GM23248 (cell line): Measurements from ENCODE around the gene EIF4G2. TPM values are rescaled to one million over a fixed set of nuclear protein-coding genes. Genes with fewer than 3 reads are reported as not detected.
A peak's percentile ranks its signal among the peaks of the same experiment; 100 is the strongest.

Experiments
- DNase-seq: peaks from one replicate; pipeline ENCODE4 v3.0.0-alpha.2; 2015
- H2AFZ ChIP-seq: fragments of 200-600 bp; sonication (generic); 2 replicates; pipeline ENCODE4 v1.6.1; 2016; ENCODE audit warnings: antibody characterized with exemption
- H3F3A ChIP-seq: fragments of 200-600 bp; sonication (generic); 2 replicates; pipeline ENCODE4 v1.6.1; 2016; ENCODE audit warnings: mild to moderate bottlenecking, antibody characterized with exemption, mixed run types; ENCODE audit not compliant: insufficient read depth
- H3K27ac ChIP-seq: fragments of 200-600 bp; sonication (generic); 2 replicates; pipeline ENCODE4 v1.5.1; 2016; ENCODE audit warnings: mild to moderate bottlenecking
- H3K27me3 ChIP-seq: fragments of 200-600 bp; sonication (generic); replicated peaks from 2 replicates; pipeline ENCODE4 v1.6.1; 2016; ENCODE audit warnings: mild to moderate bottlenecking; ENCODE audit not compliant: insufficient read depth
- H3K36me3 ChIP-seq: fragments of 200-600 bp; sonication (generic); 2 replicates; pipeline ENCODE4 v1.6.1; 2016; ENCODE audit warnings: low read depth, mild to moderate bottlenecking
- H3K4me1 ChIP-seq: fragments of 200-600 bp; sonication (generic); 2 replicates; pipeline ENCODE4 v1.6.1; 2016; ENCODE audit warnings: mild to moderate bottlenecking; ENCODE audit not compliant: insufficient read depth
- H3K4me2 ChIP-seq: fragments of 200-600 bp; sonication (generic); one replicate; pipeline ENCODE4 v1.6.1; 2016; ENCODE audit warnings: mild to moderate bottlenecking; ENCODE audit not compliant: unreplicated experiment
- H3K4me3 ChIP-seq: fragments of 200-600 bp; sonication (generic); 2 replicates; pipeline ENCODE4 v1.5.1; 2016; ENCODE audit warnings: mild to moderate bottlenecking
- H3K79me2 ChIP-seq: fragments of 200-600 bp; sonication (generic); 2 replicates; pipeline ENCODE4 v1.6.1; 2016; ENCODE audit warnings: mild to moderate bottlenecking; ENCODE audit not compliant: insufficient read depth
- H3K9ac ChIP-seq: fragments of 200-600 bp; sonication (generic); 2 replicates; pipeline ENCODE4 v1.6.1; 2016; ENCODE audit warnings: mild to moderate bottlenecking
- H3K9me2 ChIP-seq: fragments of 200-600 bp; sonication (generic); 2 replicates; pipeline ENCODE4 v1.6.1; 2016; ENCODE audit warnings: mixed run types, mild to moderate bottlenecking, moderate library complexity; ENCODE audit not compliant: insufficient read depth
- H3K9me3 ChIP-seq: fragments of 200-600 bp; sonication (generic); one replicate; pipeline ENCODE4 v1.6.1; 2017; ENCODE audit warnings: low read depth
- H4K20me1 ChIP-seq: fragments of 200-600 bp; sonication (generic); 2 replicates; pipeline ENCODE4 v1.6.0; 2016; ENCODE audit not compliant: insufficient read depth
- EZH2 ChIP-seq: fragments of 200-600 bp; sonication (generic); IDR thresholded peaks from 2 replicates; pipeline ENCODE4 v1.6.1; 2018; ENCODE audit warnings: antibody characterized with exemption, mild to moderate bottlenecking; ENCODE audit not compliant: insufficient read depth, poor library complexity, severe bottlenecking
- EZH2phosphoT487 ChIP-seq: fragments of 200-600 bp; sonication (generic); IDR thresholded peaks from 2 replicates; pipeline ENCODE4 v1.6.1; 2018; ENCODE audit warnings: antibody characterized with exemption, moderate library complexity, mild to moderate bottlenecking, low read depth; ENCODE audit not compliant: insufficient read depth
- WGBS, 2 experiments: methylation state at CpG; one replicate each; pipeline ENCODE4 v1.1.6; 2015 to 2017; ENCODE audit warnings: low lambda C conversion rate in 2 of 2, low coverage in 1 of 2; ENCODE audit errors: missing lambda C conversion rate in 2 of 2; 5-methylcytosine and 5-hydroxymethylcytosine counted together
- in situ Hi-C: fragments of 300-500 bp; cut with MboI; formaldehyde crosslinking; loops from 2 replicates; pipeline ENCODE4 v1.15.0; 2020
- polyA plus RNA-seq: library from polyadenylated mRNA; unstranded; fragments of >200 nt; fragmentation: Nextera tagmentation; extraction: Ambion mirVana; gene quantifications from 2 replicates; pipeline ENCODE4 v1.2.1, GENCODE V29; 2016
- small RNA-seq: library from RNA; depleted of rRNA; stranded (forward); fragments of <200 nt; gene quantifications from one replicate; pipeline ENCODE3, GENCODE V24; 2014; ENCODE audit warnings: low read depth, low replicate concordance
- total RNA-seq: library from RNA; depleted of rRNA; stranded (reverse); fragments of >200 nt; shearing (Covaris generic); gene quantifications from 2 replicates; pipeline ENCODE4 v1.2.3, GENCODE V29; 2014; rRNA removed

The EIF4G2 gene
- total and polyA plus RNA-seq, 2 experiments from 2014 or later = 673 to 882 TPM

DNA sequence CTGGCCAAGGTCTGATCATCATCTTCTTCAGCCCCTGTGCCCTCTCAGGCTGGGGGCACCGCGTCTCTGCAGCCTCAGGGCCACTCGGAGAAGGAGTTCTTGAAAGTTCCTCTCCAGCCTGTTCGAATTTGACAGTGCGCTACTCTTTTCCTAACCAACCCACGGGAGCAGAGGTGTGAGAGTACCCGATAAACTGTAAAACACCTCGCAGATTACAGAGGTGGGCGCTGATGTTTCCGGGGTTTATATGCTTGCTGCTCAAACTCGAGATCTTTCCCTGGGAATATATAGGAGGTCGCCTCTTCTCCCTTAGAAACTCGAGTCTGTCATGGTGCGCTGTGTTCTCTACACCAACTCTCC, 57.2 kb downstream of the EIF4G2 start:
- Histone ChIP-seq H4K20me1 (no peaks in the 10 kb centered on the region), H3K79me2 (peaks cover 49% of the 10 kb centered on the region), H2AFZ (peak overlapping the region; percentile 79), H3K4me2 (peak overlapping the region; percentile 89), H3F3A (peaks cover 4% of the 10 kb centered on the region; the same call in 1 of the 2 replicates), H3K9me3 (no peaks in the 10 kb centered on the region), H3K36me3 (peaks cover 25% of the 10 kb centered on the region), H3K9me2 (no peaks in the 10 kb centered on the region), H3K27me3 (no peaks in the 10 kb centered on the region), H3K27ac (peak overlapping the region; percentile 90), H3K4me1 (peaks cover 12% of the 10 kb centered on the region), H3K9ac (peak overlapping the region; percentile 85), H3K4me3 (peak overlapping the region; percentile 86)
- peak; percentile 32 for DNase-seq
- no peak for TF ChIP-seq EZH2
- TF ChIP-seq EZH2phosphoT487 = no peak
- WGBS, 2 experiments = 2% methylated on average over 14 of the region's 14 CpGs
- in situ Hi-C loops = no loop called here

DNA sequence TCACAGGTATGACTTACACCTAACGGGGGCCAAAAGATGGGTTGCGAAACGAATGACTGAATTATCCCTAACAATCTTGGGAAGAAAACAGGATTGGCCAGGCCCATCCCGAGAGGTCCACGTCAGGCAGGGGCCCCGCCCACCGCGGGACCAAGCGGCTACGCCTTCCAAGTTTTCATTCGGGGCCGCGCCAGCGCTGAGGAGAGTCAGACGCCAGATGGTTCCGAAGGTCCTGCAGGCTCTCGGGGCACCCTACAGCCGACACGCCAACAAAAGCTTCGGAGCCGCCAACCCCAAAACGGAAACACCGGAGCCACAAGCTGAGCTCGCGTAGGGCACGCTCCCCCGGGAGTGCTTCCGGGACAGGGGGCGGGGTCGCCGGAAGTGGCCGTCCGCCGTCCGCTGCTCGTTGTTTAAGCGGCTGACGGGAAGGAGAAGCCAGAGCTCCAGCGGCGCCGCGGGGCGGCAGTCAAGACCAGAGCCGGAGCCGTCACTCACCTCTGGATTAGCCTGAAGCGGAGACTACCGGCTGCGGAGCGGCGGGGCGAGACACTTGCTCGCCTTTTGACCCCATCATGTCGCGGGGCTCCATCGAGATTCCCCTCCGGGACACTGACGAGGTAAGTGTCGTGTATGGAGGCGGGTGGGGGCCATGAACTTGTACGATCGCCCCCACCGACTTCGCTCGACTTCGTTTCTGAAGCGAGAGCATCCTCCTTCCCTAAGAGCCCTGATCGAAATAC, 57.7 kb downstream of the EIF4G2 start, which contains the start of gene CTR9:
CTR9 (plus strand) TSS at position 409 of the 743 bp plus-strand sequence; CDS start at position 576, 167 bp downstream.
- Histone ChIP-seq H3K9me3 (no peaks in the 10 kb centered on the region), H3F3A (peaks cover 4% of the 10 kb centered on the region; the same call in 1 of the 2 replicates), H2AFZ (peak within 1 kb of the TSS; percentile 79), H3K79me2 (peaks cover 45% of the 10 kb centered on the region), H4K20me1 (no peaks in the 10 kb centered on the region), H3K9ac (peak within 1 kb of the TSS; percentile 85), H3K36me3 (peaks cover 20% of the 10 kb centered on the region), H3K9me2 (no peaks in the 10 kb centered on the region), H3K27ac (peak within 1 kb of the TSS; percentile 90), H3K4me3 (peak within 1 kb of the TSS; percentile 86), H3K4me1 (peaks cover 12% of the 10 kb centered on the region), H3K27me3 (no peaks in the 10 kb centered on the region), H3K4me2 (peak within 1 kb of the TSS; percentile 89)
- in situ Hi-C loops = no loop called here
- no peak for TF ChIP-seq EZH2phosphoT487
- TF ChIP-seq EZH2 = no peak
- DNase-seq = peak; percentile 97
- 1 to 2% methylated on average over 66 to 67 of the region's 67 CpGs for WGBS, 2 experiments

DNA sequence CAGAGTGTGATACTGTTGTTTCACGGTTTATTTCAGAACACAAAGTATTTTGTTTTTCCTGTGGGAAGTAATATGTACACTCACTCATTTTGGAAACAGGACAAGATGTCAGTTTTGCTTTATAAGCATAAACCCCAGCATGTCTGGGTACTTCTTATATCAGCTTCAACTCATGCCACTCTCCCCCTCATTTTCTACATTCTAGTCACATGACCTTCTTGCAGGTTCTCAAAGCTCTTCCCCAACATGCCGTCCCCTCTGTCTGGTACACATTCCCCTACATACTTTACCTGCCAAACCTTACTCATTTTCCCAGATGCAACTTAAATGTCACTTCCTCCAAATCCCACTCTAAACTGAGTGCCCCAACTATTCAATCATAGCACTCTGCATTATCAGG, 59.2 kb downstream of the EIF4G2 start:
- no peaks in the 10 kb centered on the region for H4K20me1 ChIP-seq
- no peak for TF ChIP-seq EZH2phosphoT487
- TF ChIP-seq EZH2 = no peak
- peaks cover 4% of the 10 kb centered on the region; the same call in 1 of the 2 replicates for H3F3A ChIP-seq
- H3K9me3 ChIP-seq = no peaks in the 10 kb centered on the region
- no peaks in the 10 kb centered on the region for H3K9me2 ChIP-seq
- 54 to 60% methylated on average over 2 of the region's 2 CpGs for WGBS, 2 experiments
- H2AFZ ChIP-seq = no peak overlapping the region
- no peak overlapping the region for H3K27ac ChIP-seq
- no peak overlapping the region for H3K4me2 ChIP-seq
- no peaks in the 10 kb centered on the region for H3K27me3 ChIP-seq
- peaks cover 12% of the 10 kb centered on the region for H3K4me1 ChIP-seq
- in situ Hi-C loops = loop anchor here (25.0 kb wide), 1 partner anchor 762 kb away; no protein-coding TSS in a partner anchor
- peaks cover 4% of the 10 kb centered on the region; the same call in 1 of the 2 replicates for H3K36me3 ChIP-seq
- H3K79me2 ChIP-seq = peaks cover 32% of the 10 kb centered on the region
- no peak overlapping the region for H3K4me3 ChIP-seq
- no peak overlapping the region for H3K9ac ChIP-seq
- DNase-seq = no peak

DNA sequence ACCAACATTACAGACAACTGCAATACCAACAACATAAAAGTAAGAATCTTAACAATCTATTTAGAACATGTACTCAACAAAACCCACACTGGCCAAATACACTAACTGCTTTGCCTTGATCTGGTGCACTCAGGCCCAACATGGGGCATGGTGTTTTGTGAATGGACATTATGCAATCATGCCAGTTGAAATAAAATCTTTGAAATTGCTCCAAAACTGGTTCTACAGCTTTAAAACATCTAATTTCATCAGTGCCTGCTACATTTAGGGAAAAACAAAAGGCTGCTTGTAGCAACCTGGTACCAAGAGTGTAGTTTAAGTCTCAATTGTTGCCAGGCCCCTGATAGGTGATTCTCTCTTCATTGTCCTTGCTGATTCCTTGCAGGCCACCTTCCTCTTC, 61.0 kb downstream of the EIF4G2 start:
- DNase-seq = no peak
- in situ Hi-C loops = loop anchor here (25.0 kb wide), 1 partner anchor 760 kb away; no protein-coding TSS in a partner anchor
- no peak overlapping the region for H2AFZ ChIP-seq
- no peaks in the 10 kb centered on the region for H3K27me3 ChIP-seq
- H3K79me2 ChIP-seq = peaks cover 15% of the 10 kb centered on the region
- no peaks in the 10 kb centered on the region for H3K36me3 ChIP-seq
- no peak overlapping the region for H3K9ac ChIP-seq
- no peak overlapping the region for H3K4me2 ChIP-seq
- H4K20me1 ChIP-seq = no peaks in the 10 kb centered on the region
- H3F3A ChIP-seq = peaks cover 4% of the 10 kb centered on the region; the same call in 1 of the 2 replicates
- no peak overlapping the region for H3K4me3 ChIP-seq
- peaks cover 11% of the 10 kb centered on the region for H3K4me1 ChIP-seq
- no peaks in the 10 kb centered on the region for H3K9me3 ChIP-seq
- no peak overlapping the region for H3K27ac ChIP-seq
- no peak for TF ChIP-seq EZH2
- TF ChIP-seq EZH2phosphoT487 = no peak
- H3K9me2 ChIP-seq = no peaks in the 10 kb centered on the region

Small RNAs within 50 kb of the gene (small RNA-seq; reads per million reads assigned to genes)
- not detected for gene SNORD97

Other genes with a start within 250 kb of the EIF4G2 start
- not detected in 2 replicates for gene LYVE1, start 240.3 kb downstream of the EIF4G2 start, total RNA-seq
- gene LYVE1, start 240.3 kb downstream of the EIF4G2 start, polyA plus RNA-seq = not detected in 2 replicates
- 5.9 and 6.7 TPM in 2 replicates for gene IRAG1, start 115.2 kb downstream of the EIF4G2 start, total RNA-seq
- gene IRAG1, start 115.2 kb downstream of the EIF4G2 start, polyA plus RNA-seq = 4.5 and 5.3 TPM in 2 replicates
- gene CTR9, start 57.7 kb downstream of the EIF4G2 start, total RNA-seq = 20.2 and 24.4 TPM in 2 replicates
- gene CTR9, start 57.7 kb downstream of the EIF4G2 start, polyA plus RNA-seq = 29.9 and 32.3 TPM in 2 replicates
- gene ZBED5, start 49.1 kb upstream of the EIF4G2 start, total RNA-seq = 25.6 and 32.4 TPM in 2 replicates
- 27.7 and 27.8 TPM in 2 replicates for gene ZBED5, start 49.1 kb upstream of the EIF4G2 start, polyA plus RNA-seq